Measurements from ENCODE around the gene ATCAY.

DNA sequence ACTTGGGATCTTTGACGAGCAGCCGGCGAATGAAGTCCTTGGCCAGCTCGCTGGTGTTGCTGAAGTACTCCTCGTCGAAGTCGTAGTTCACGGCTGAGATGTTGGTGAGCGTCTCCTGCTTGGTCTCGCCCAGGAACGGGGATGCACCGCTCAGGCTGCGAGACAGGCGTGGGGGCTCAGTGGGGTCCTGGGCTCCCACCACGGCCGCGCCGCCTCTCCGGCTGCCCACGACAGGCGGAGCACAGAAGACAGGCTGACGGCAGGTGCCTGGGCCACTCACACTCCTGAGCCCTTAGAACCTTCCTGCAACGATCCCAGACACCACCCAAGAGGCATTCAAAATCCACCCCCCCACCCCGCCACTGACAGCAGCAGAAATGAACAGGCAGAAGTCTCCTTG lies 80.5 kb downstream of the ATCAY start:
- TF ChIP-seq EZH2 (IDR thresholded peaks at IDR 0.05; ENCODE audit: insufficient read depth, poor library complexity, severe bottlenecking) = no peak
- no peak for TF ChIP-seq EZH2phosphoT487 (IDR thresholded peaks at IDR 0.05; ENCODE audit: insufficient read depth, low read depth)

Data from GM23248 (cell line).